22Rv1 (cell line): ENCODE results near the gene CYSTM1.

ENCODE experiments used
- H3K27ac ChIP-seq: fragments of 450-650 bp; 2 replicates; pipeline ENCODE4 v1.5.1; 2017
- ZFX ChIP-seq: fragments of 450-650 bp; IDR thresholded peaks from 2 replicates; pipeline ENCODE4 v1.6.1; 2017; ENCODE audit warnings: antibody characterized with exemption, borderline replicate concordance
- TF ChIP-seq, protein P1 (sequence below): fragments of 450-650 bp; IDR thresholded peaks from 2 replicates; pipeline ENCODE4 v1.5.1; 2017; ENCODE audit warnings: mild to moderate bottlenecking

CYSTM1 gene

DNA sequence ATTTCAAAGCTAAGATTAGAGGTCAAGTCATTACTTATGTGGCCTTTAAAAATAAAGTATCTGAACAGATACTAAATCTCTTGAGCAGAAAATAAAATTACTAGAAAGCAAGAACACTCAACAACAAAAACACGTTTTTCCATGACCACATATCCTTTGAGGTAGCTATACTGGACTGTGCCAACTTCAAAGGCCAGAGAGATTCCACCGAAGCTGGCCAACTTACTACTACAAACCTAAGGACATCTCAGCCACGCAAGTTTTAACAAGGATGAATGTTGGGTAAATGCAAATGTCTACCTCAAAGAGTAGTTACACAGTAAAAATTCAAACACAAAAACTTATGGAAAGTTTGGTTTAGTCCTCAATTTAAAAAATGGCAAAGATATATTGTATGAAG is 109.0 kb downstream of the CYSTM1 start:
- no peak overlapping the region for H3K27ac ChIP-seq
- TF ChIP-seq ZFX: no peak
- TF ChIP-seq, protein P1, sequence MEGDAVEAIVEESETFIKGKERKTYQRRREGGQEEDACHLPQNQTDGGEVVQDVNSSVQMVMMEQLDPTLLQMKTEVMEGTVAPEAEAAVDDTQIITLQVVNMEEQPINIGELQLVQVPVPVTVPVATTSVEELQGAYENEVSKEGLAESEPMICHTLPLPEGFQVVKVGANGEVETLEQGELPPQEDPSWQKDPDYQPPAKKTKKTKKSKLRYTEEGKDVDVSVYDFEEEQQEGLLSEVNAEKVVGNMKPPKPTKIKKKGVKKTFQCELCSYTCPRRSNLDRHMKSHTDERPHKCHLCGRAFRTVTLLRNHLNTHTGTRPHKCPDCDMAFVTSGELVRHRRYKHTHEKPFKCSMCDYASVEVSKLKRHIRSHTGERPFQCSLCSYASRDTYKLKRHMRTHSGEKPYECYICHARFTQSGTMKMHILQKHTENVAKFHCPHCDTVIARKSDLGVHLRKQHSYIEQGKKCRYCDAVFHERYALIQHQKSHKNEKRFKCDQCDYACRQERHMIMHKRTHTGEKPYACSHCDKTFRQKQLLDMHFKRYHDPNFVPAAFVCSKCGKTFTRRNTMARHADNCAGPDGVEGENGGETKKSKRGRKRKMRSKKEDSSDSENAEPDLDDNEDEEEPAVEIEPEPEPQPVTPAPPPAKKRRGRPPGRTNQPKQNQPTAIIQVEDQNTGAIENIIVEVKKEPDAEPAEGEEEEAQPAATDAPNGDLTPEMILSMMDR: no peak

DNA sequence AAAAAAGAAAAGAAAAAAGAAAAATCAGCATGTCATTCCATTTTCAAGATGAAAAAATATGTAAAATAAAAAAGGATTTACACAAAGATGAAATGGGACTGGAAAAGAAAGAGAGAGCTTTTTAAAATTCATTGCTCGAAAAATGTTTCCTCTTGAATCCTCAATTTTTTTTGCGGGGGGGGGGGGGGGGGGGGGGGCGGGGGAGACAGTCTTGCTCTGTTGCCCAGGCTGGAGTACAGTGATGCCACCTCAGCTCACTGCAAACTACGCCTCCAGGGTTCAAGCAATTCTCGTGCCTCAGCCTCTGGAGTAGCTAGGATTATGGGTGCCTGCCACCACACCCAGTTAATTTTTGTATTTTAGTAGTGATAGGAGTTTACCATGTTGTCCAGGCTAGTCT is 111.4 kb downstream of the CYSTM1 start:
- TF ChIP-seq, protein P1: no peak
- TF ChIP-seq ZFX: no peak
- H3K27ac ChIP-seq: no peak overlapping the region

DNA sequence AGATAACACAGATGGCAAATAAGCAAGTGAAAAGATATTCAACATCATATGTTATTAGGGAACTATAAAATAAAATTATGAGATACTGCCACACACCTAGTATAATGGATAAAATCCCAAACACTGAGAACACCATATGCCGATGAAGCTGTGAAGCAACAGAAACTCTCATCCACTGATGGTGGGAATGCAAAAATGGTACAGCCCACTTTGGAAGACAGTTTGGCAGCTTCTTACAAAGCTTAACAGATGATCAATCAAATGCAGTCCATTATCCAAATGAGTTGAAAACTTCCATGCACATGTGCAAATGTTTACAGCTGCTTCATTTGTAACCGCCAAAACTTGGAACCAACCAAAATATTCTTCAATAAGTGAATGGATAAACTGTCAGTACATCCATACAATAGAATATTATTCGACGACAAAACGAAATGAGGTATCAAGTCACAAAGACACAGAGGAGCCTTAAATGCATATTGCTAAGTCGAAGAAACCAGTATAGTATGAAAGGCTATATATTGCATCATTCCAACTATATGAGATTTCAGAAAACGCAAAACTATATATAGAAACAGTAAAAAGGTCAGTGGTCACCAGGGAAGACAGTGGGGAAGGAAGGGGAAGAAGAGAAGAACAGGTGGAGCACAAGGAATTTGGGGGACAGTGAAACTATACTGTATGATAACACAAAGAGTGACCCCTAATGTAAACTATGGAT is 113.0 kb downstream of the CYSTM1 start:
- TF ChIP-seq ZFX: no peak
- TF ChIP-seq, protein P1: no peak
- no peak overlapping the region for H3K27ac ChIP-seq

DNA sequence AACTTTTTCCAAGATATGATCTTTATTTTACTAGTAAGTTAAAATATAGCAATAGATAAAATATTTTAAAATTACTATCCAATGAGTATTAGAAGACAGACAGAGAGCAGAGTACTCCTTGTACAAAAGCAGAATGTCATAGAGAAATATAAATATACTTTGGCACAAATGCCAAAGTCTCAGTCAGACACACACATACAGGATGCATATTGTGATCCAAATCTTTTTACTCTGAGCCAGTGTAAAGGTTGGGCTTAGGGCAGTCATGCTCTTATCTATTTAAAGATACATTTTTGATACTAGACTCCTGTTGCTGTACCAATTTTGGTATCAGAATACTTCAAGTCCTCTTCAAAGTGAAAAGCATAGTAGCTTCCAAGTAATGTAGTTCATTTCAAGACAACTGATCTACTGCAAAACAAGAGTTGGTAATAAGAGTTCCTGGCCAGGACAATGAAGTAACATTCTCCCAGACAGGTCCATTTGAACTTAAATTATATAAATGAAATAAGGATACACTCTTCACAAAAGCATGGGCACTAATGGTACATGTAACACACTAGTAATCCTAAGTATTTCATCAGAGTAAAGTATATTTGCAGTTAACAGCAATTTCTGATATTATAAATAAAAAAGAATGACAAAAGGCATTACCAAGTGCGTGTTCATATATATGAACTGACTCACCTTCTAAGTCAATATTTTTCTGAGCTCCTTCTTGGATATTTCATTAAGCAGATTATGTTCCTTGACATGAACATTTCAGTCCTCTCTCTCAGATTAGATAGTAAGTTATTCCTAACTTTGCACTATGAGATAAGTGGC is 117.4 kb downstream of the CYSTM1 start:
- TF ChIP-seq, protein P1: no peak
- no peak overlapping the region for H3K27ac ChIP-seq
